GM12878 (cell line): Measurements from ENCODE around the gene UNC13B. TPM values are rescaled to one million over a fixed set of nuclear protein-coding genes. Genes with fewer than 3 reads are reported as not detected.

Experiments
- ATAC-seq: fragments of 200-7000 bp; cut with Tn5 transposase; 3 replicates; pipeline ENCODE4 v1.9.1; 2020; ENCODE audit warnings: mild to moderate bottlenecking, moderate library complexity
- BruUV-seq: library from RNA; stranded (reverse); fragments of 400-500 nt; replicated peaks from 2 replicates; lab custom pipeline; 2021; lab: Mats Ljungman, UMichigan
- CTCF ChIA-PET: fragments of 300-600 bp; sonication (Branson Sonifier 250); formaldehyde crosslinking; extraction: SDS; loops from one replicate; lab custom pipeline; 2021; ENCODE audit warnings: inconsistent platforms; lab: Yijun Ruan, JAX
- POLR2A ChIA-PET: fragments of 350-600 bp; formaldehyde crosslinking; extraction: SDS; loops from one replicate; lab custom pipeline; 2021; ENCODE audit warnings: inconsistent platforms; lab: Charles Lee
- RAD21 ChIA-PET: fragments of 300-600 bp; sonication (Branson Sonifier 250); formaldehyde crosslinking; loops from one replicate; lab custom pipeline; 2023; ENCODE audit warnings: antibody characterized with exemption; ENCODE audit not compliant: unreplicated experiment; lab: Charles Lee
- SMC1A ChIA-PET: fragments of 300-600 bp; sonication (Branson Sonifier 250); formaldehyde crosslinking; loops from one replicate; lab custom pipeline; 2023; ENCODE audit not compliant: unreplicated experiment, uncharacterized antibody; lab: Charles Lee
- DNase-seq: peaks from one replicate; pipeline ENCODE4 v3.0.0-alpha.2; 2011; ENCODE audit warnings: low read depth, low spot score
- FAIRE-seq: peaks from 3 replicates; lab custom pipeline; 2011; peaks lifted over from hg19 to GRCh38; lab: Jason Lieb, UNC
- H2AFZ ChIP-seq: 2 replicates; pipeline ENCODE4 v1.6.0; 2011; ENCODE audit warnings: low read depth, low read length, control low read depth; ENCODE audit not compliant: control insufficient read depth
- H3K27ac ChIP-seq: 2 replicates; pipeline ENCODE4 v1.5.1; 2011; ENCODE audit warnings: control low read depth; ENCODE audit not compliant: control insufficient read depth, insufficient read depth
- H3K27me3 ChIP-seq, 2 experiments: replicated peaks in 1 of 2; 2 replicates each; pipeline versions ENCODE4 v1.6.0 to v1.6.1; 2011; ENCODE audit warnings: low read length in 1 of 2; ENCODE audit not compliant: control insufficient read depth in 2 of 2, insufficient read depth in 2 of 2
- H3K36me3 ChIP-seq, 2 experiments: 2 replicates each; pipeline ENCODE4 v1.5.1; 2011; ENCODE audit warnings: low read length in 1 of 2; ENCODE audit not compliant: control insufficient read depth in 2 of 2, insufficient read depth in 2 of 2
- H3K4me1 ChIP-seq: 2 replicates; pipeline ENCODE4 v1.6.1; 2011; ENCODE audit warnings: mild to moderate bottlenecking, low read length, moderate library complexity, mixed read lengths; ENCODE audit not compliant: control insufficient read depth, insufficient read depth
- H3K4me2 ChIP-seq: 2 replicates; pipeline ENCODE4 v1.6.0; 2011; ENCODE audit warnings: control low read depth; ENCODE audit not compliant: control insufficient read depth, insufficient read depth
- H3K4me3 ChIP-seq: fragments of 200-600 bp; sonication (generic); 2 replicates; pipeline ENCODE4 v1.5.1; 2016
- H3K79me2 ChIP-seq: 2 replicates; pipeline ENCODE4 v1.6.0; 2011; ENCODE audit warnings: low read length; ENCODE audit not compliant: control insufficient read depth, insufficient read depth
- H3K9ac ChIP-seq: 2 replicates; pipeline ENCODE4 v1.8.0; 2011; ENCODE audit warnings: low read length, control low read depth, mixed read lengths; ENCODE audit not compliant: control insufficient read depth, insufficient read depth
- H3K9me3 ChIP-seq: replicated peaks from 3 replicates; pipeline ENCODE4 v1.5.1; 2011; ENCODE audit warnings: mild to moderate bottlenecking, low read length; ENCODE audit not compliant: control insufficient read depth, insufficient read depth
- H4K20me1 ChIP-seq: 2 replicates; pipeline ENCODE4 v1.6.0; 2011; ENCODE audit not compliant: control insufficient read depth, insufficient read depth
- ATF3 ChIP-seq: IDR thresholded peaks from 2 replicates; pipeline ENCODE4 v1.6.1; 2011; ENCODE audit warnings: low read depth, mild to moderate bottlenecking, low read length, moderate library complexity, borderline replicate concordance; ENCODE audit errors: extremely low read depth
- BACH1 ChIP-seq: fragments of 450-650 bp; IDR thresholded peaks from 2 replicates; pipeline ENCODE4 v1.6.1; 2017; ENCODE audit warnings: mild to moderate bottlenecking, borderline replicate concordance
- BMI1 ChIP-seq: fragments of 450-650 bp; IDR thresholded peaks from 2 replicates; pipeline ENCODE4 v1.6.1; 2016; ENCODE audit warnings: mild to moderate bottlenecking, moderate library complexity, borderline replicate concordance
- CBFB ChIP-seq: IDR thresholded peaks from 2 replicates; pipeline ENCODE4 v1.6.1; 2016; ENCODE audit warnings: antibody characterized with exemption, low read depth
- CEBPZ ChIP-seq: fragments of 150-350 bp; IDR thresholded peaks from 2 replicates; pipeline ENCODE4 v1.6.1; 2016; ENCODE audit warnings: low read depth, low read length
- JUNB ChIP-seq: IDR thresholded peaks from 2 replicates; pipeline ENCODE4 v1.6.1; 2016; ENCODE audit warnings: antibody characterized with exemption, mild to moderate bottlenecking
- MYC ChIP-seq: IDR thresholded peaks from 2 replicates; pipeline ENCODE4 v1.6.1; 2011; ENCODE audit warnings: mild to moderate bottlenecking, low read length, moderate library complexity, inconsistent platforms; ENCODE audit not compliant: insufficient read depth, insufficient replicate concordance, insufficient read length, severe bottlenecking
- RFX5 ChIP-seq: IDR thresholded peaks from 2 replicates; pipeline ENCODE4 v1.6.1; 2011; ENCODE audit warnings: low read depth, low read length, improper control_type of control experiment
- SIN3A ChIP-seq: IDR thresholded peaks from 2 replicates; pipeline ENCODE4 v1.6.1; 2012; ENCODE audit warnings: low read depth, low read length, improper control_type of control experiment
- SPI1 ChIP-seq: IDR thresholded peaks from 2 replicates; pipeline ENCODE4 v1.6.1; 2011; ENCODE audit warnings: low read depth, mild to moderate bottlenecking, low read length, moderate library complexity, borderline replicate concordance; ENCODE audit not compliant: insufficient read depth
- TAF1 ChIP-seq: IDR thresholded peaks from 2 replicates; pipeline ENCODE4 v1.6.1; 2011; ENCODE audit warnings: mild to moderate bottlenecking, low read depth, low read length, borderline replicate concordance
- TARDBP ChIP-seq: IDR thresholded peaks from 2 replicates; pipeline ENCODE4 v1.6.1; 2016; ENCODE audit warnings: borderline replicate concordance
- TCF12 ChIP-seq: IDR thresholded peaks from 2 replicates; pipeline ENCODE4 v1.6.1; 2011; ENCODE audit warnings: low read depth, mild to moderate bottlenecking, low read length
- WGBS: methylation state at CpG from one replicate; pipeline ENCODE4 v1.1.6; 2016; ENCODE audit warnings: low lambda C conversion rate; ENCODE audit not compliant: insufficient replicate concordance, insufficient coverage; ENCODE audit errors: missing lambda C conversion rate; 5-methylcytosine and 5-hydroxymethylcytosine counted together
- in situ Hi-C: fragments of 300-500 bp; cut with MboI; formaldehyde crosslinking; loops from 9 replicates; pipeline ENCODE4 v1.14.3; 2018; ENCODE audit warnings: mixed read lengths
- intact Hi-C: fragments of 100-400 bp; cut with micrococcal nuclease; formaldehyde crosslinking; loops from one replicate; pipeline ENCODE4 v1.14.2; 2022; ENCODE audit not compliant: unreplicated experiment
- polyA plus RNA-seq, 11 experiments: library from polyadenylated mRNA; depleted of rRNA in 4 of 11; unstranded in 6 of 11; stranded (reverse) in 5 of 11; fragments of >200 nt; fragmentation: Nextera tagmentation in 4 of 11; fragmentation: Illumina TruSeq in 1 of 11; extraction: Ambion mirVana in 4 of 11; extraction: Trizol in 1 of 11; gene quantifications; 1 replicate in 1 of 11; 2 replicates in 10 of 11; pipeline versions ENCODE4 v1.2.1 to v1.2.3, GENCODE V29; 2011 to 2016; ENCODE audit warnings: inconsistent platforms in 2 of 11, missing spikeins in 2 of 11, low read depth in 1 of 11
- total RNA-seq, 4 experiments: library from RNA; depleted of rRNA in 3 of 4; stranded (reverse); fragments of >200 nt in 3 of 4; fragmentation: Illumina TruSeq in 1 of 4; extraction: Trizol in 1 of 4; gene quantifications; 2 replicates each; pipeline versions ENCODE4 v1.2.1 to v1.2.3, GENCODE V29; 2013 to 2021

Gene UNC13B
- total and polyA plus RNA-seq, 10 of the 15 experiments (the other 5 are each of a cell fraction or from before 2014, with no cell fraction given): under 0.01 to 0.42 (median 0.06) TPM; not detected in 4

- TF ChIP-seq TAF1 (no peak), MYC (no peak), JUNB (no peak), TCF12 (no peak), SIN3A (no peak), ATF3 (no peak), SPI1 (no peak), CEBPZ (no peak), BMI1 (no peak), TARDBP (no peak), CBFB (no peak), BACH1 (no peak), RFX5 (no peak)
- TF ChIP-seq, all 136 proteins: peak for 0
- no peaks in the 10 kb centered on the region for H3K36me3 ChIP-seq
- H2AFZ ChIP-seq: no peak overlapping the region
- RAD21 ChIA-PET: no interaction called here
- H3K4me1 ChIP-seq: peaks cover 5% of the 10 kb centered on the region
- no TSS peak for BruUV-seq
- H3K9me3 ChIP-seq: no peaks in the 10 kb centered on the region
- no peak overlapping the region for H3K27ac ChIP-seq
- H3K4me3 ChIP-seq: no peak overlapping the region
- 0% methylated on average over 1 of the region's 1 CpG for WGBS
- in situ Hi-C loops: no loop called here
- ATAC-seq (no peak), DNase-seq (no peak), FAIRE-seq (no peak)
- POLR2A ChIA-PET: no interaction called here
- CTCF ChIA-PET: interaction anchor here (0.5 to 0.6 kb wide), 2 partner anchors 57 to 488 kb away, joined by 3 read pairs; no protein-coding TSS in a partner anchor
- H4K20me1 ChIP-seq: no peaks in the 10 kb centered on the region
- SMC1A ChIA-PET: no interaction called here
- H3K4me2 ChIP-seq: no peak overlapping the region
- intact Hi-C loops: no loop called here
- H3K79me2 ChIP-seq: no peaks in the 10 kb centered on the region
- no peak overlapping the region for H3K9ac ChIP-seq
- H3K27me3 ChIP-seq: no peaks in the 10 kb centered on the region; a peak in 1 of 4 replicates
These were observed 118.6 kb downstream of the UNC13B start for GRCh38 chr9:35280399-35280798.
